ENCODE results near the gene OR9Q2.

The OR9Q2 gene

GRCh38 chr11:58177409-58178054, 11.3 kb upstream of the OR9Q2 start:
- no peak for TF ChIP-seq CTCF (IDR thresholded peaks at IDR 0.05; ENCODE audit: borderline replicate concordance, insufficient read depth, low read depth, low read length)

GRCh38 chr11:58178444-58178843, 10.4 kb upstream of the OR9Q2 start:
- no peak for TF ChIP-seq CTCF (IDR thresholded peaks at IDR 0.05; ENCODE audit: borderline replicate concordance, insufficient read depth, low read depth, low read length)

More at GRCh38 chr11:58177409-58178054, 11.3 kb upstream of the OR9Q2 start:
- no peak overlapping the region for H3K4me3 ChIP-seq (ENCODE audit: low read depth, low read length)

GRCh38 chr11:58179648-58180047, 9.2 kb upstream of the OR9Q2 start:
- no peak overlapping the region for H3K4me3 ChIP-seq (ENCODE audit: low read depth, low read length)
- TF ChIP-seq CTCF (IDR thresholded peaks at IDR 0.05; ENCODE audit: borderline replicate concordance, insufficient read depth, low read depth, low read length), result no peak

More at GRCh38 chr11:58178444-58178843, 10.4 kb upstream of the OR9Q2 start:
- H3K4me3 ChIP-seq (ENCODE audit: low read depth, low read length), result no peak overlapping the region

GRCh38 chr11:58186938-58187337, 1.9 kb upstream of the OR9Q2 start:
- TF ChIP-seq CTCF (IDR thresholded peaks at IDR 0.05; ENCODE audit: borderline replicate concordance, insufficient read depth, low read depth, low read length), result no peak
- H3K4me3 ChIP-seq (ENCODE audit: low read depth, low read length), result no peak overlapping the region

- no peak overlapping the region for H3K4me3 ChIP-seq (ENCODE audit: low read depth, low read length)
- TF ChIP-seq CTCF (IDR thresholded peaks at IDR 0.05; ENCODE audit: borderline replicate concordance, insufficient read depth, low read depth, low read length), result no peak
Measured at GRCh38 chr11:58192229-58192628, 3.4 kb downstream of the OR9Q2 start.

GRCh38 chr11:58193391-58193790, 4.5 kb downstream of the OR9Q2 start:
- no peak overlapping the region for H3K4me3 ChIP-seq (ENCODE audit: low read depth, low read length)
- no peak for TF ChIP-seq CTCF (IDR thresholded peaks at IDR 0.05; ENCODE audit: borderline replicate concordance, insufficient read depth, low read depth, low read length)

- no peak overlapping the region for H3K4me3 ChIP-seq (ENCODE audit: low read depth, low read length)
- TF ChIP-seq CTCF (IDR thresholded peaks at IDR 0.05; ENCODE audit: borderline replicate concordance, insufficient read depth, low read depth, low read length), result no peak
Measured at GRCh38 chr11:58195939-58196338, 7.1 kb downstream of the OR9Q2 start.
